ENCODE data around the gene AHCYL2.
"Not testable (repeated sequence)": the region's sequence is repeated elsewhere in the genome, so short reads cannot be mapped to it uniquely, and the experiment has no call there.

Gene AHCYL2

GRCh38 chr7:129462420-129462819, 237.6 kb downstream of the AHCYL2 start:
- no peak for DNase-seq

- DNase-seq: no peak
Measured at GRCh38 chr7:129464194-129464593, 239.4 kb downstream of the AHCYL2 start.

- no peak for DNase-seq
Measured at GRCh38 chr7:129465080-129465479, 240.2 kb downstream of the AHCYL2 start.

GRCh38 chr7:129466796-129467195, 242.0 kb downstream of the AHCYL2 start:
- no peak for DNase-seq

- DNase-seq: no peak
Measured at GRCh38 chr7:129468087-129468486, 243.3 kb downstream of the AHCYL2 start.

- peak; percentile 6 for DNase-seq
Measured at GRCh38 chr7:129468547-129468946, 243.7 kb downstream of the AHCYL2 start.

- DNase-seq: no peak
Measured at GRCh38 chr7:129469930-129470329, 245.1 kb downstream of the AHCYL2 start.

GRCh38 chr7:129470411-129470810, 245.6 kb downstream of the AHCYL2 start:
- DNase-seq: no peak

- no peak for DNase-seq
Measured at GRCh38 chr7:129471402-129471827, 246.6 kb downstream of the AHCYL2 start.

- not testable (repeated sequence) for DNase-seq
Measured at GRCh38 chr7:129475931-129476330, 251.1 kb downstream of the AHCYL2 start.

- not testable (repeated sequence) for DNase-seq
Measured at GRCh38 chr7:129476398-129476797, 251.6 kb downstream of the AHCYL2 start.
